ENCODE results near the gene RASD1. TPM values are rescaled to one million over a fixed set of nuclear protein-coding genes. Genes with fewer than 3 reads are reported as not detected.

Gene RASD1
- total RNA-seq, 1 donor from 2014 or later: 25.4 TPM

DNA sequence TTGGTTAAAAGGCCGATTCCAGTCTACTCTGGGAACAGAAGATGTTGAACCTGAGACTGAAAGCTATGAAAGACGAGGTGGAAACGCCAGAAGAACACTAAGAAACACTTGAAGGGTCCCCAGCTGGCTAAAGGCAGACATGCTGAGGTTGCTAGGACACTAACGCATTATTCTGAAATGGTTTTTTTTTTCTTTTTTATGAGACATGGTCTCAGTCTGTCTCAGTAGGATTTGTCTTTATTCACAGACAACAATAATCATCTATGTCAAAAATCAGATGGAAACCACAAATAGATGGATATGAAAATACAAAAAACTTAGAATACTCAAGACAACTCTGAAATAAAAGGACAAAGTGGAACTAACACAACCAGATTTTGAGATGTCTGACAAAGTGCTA lies 35.0 kb upstream of the RASD1 start:
- DNase-seq: no peak
- Histone ChIP-seq H3K9me3 (replicated peaks) (peaks cover 7% of the 10 kb centered on the region), H3K27ac (replicated peaks) (no peak overlapping the region), H3K27me3 (ENCODE audit: low read depth) (no peaks in the 10 kb centered on the region), H3K4me3 (no peak overlapping the region), H3K4me1 (peaks cover 40% of the 10 kb centered on the region), H3K36me3 (no peaks in the 10 kb centered on the region)
- intact Hi-C loops (cut with micrococcal nuclease): no loop called here
- TF ChIP-seq, protein P1, sequence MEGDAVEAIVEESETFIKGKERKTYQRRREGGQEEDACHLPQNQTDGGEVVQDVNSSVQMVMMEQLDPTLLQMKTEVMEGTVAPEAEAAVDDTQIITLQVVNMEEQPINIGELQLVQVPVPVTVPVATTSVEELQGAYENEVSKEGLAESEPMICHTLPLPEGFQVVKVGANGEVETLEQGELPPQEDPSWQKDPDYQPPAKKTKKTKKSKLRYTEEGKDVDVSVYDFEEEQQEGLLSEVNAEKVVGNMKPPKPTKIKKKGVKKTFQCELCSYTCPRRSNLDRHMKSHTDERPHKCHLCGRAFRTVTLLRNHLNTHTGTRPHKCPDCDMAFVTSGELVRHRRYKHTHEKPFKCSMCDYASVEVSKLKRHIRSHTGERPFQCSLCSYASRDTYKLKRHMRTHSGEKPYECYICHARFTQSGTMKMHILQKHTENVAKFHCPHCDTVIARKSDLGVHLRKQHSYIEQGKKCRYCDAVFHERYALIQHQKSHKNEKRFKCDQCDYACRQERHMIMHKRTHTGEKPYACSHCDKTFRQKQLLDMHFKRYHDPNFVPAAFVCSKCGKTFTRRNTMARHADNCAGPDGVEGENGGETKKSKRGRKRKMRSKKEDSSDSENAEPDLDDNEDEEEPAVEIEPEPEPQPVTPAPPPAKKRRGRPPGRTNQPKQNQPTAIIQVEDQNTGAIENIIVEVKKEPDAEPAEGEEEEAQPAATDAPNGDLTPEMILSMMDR (IDR thresholded peaks at IDR 0.05; ENCODE audit: borderline replicate concordance): no peak

DNA sequence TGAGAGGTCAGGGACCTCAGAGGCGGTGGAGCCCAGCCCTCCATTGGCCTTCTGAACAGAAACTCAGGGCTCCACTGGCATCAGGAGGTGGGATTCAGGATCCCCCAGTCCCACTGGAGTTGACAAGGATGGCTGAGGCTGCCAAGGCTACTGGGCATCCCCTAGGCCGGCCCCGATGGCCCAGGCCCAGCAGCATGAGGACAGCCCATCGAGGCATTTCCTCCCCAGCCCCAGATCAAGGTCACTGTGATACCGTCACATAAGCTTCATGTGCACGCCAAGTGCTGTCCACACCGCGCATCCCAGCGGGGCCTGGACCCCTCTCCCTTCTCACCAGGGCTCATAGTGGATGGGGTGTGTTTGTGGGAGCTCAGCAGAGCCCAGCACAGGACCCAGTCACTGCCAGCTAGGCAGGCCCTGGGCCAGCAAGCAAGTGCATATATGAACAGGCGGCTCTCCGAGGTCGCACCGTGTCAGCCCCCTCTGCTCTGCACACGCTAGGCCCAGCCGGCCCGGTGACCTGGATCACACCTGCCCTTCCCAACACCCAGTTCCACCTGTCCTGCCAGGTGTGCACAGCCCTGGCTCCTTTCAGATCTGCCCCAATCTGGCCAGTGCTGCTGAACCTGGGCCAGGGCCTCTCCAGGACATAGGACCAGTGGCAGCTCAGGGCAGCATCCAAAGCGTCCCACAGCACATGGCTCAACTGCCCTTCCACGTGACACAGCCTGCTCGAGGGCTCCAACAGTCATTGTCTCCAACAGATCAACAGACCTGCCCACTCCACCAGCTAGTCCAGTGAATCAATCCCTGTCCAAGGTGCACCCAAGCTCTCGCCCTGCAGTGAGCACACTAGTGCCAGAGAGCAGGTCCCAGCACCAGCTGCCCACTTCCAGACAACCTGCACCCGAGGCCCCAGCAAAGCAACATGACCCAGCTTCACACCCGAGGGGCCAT lies 32.8 kb upstream of the RASD1 start:
- intact Hi-C loops (cut with micrococcal nuclease): no loop called here
- H3K9me3 ChIP-seq (replicated peaks): peaks cover 7% of the 10 kb centered on the region
- peak overlapping the region; percentile 88 for H3K27ac ChIP-seq (replicated peaks)
- TF ChIP-seq, protein P1 (IDR thresholded peaks at IDR 0.05; ENCODE audit: borderline replicate concordance): no peak
- H3K36me3 ChIP-seq: no peaks in the 10 kb centered on the region
- no peaks in the 10 kb centered on the region for H3K27me3 ChIP-seq (ENCODE audit: low read depth)
- H3K4me1 ChIP-seq: peaks cover 34% of the 10 kb centered on the region
- H3K4me3 ChIP-seq: no peak overlapping the region
- no peak for DNase-seq

DNA sequence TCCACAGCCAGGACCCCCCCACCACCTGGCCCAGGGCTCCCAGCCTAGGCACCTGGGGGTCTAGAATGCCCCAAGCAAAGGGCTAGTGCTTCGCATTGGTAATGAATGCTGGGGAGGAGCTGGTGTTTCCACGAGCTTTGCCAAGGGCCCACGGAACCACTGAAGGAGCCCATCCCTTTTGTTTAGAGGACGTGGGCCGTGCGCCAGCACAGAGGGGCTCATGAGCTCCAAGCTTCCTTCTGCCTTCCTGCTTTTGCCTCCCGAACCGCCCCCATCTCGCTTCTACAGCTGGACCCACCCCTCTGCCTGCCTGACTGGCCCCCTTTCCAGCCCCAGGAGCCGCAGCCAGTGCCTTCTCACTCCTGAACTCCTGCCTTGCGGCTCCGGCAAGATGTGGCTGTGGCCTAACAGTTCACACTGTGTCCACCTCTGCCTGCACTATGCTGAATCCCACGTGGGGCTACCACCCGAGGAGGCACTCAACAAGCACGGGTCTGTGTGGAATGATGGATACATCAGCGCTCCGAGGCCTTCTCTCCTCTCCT lies 31.8 kb upstream of the RASD1 start:
- no peaks in the 10 kb centered on the region for H3K36me3 ChIP-seq
- intact Hi-C loops (cut with micrococcal nuclease): no loop called here
- H3K27me3 ChIP-seq (ENCODE audit: low read depth): no peaks in the 10 kb centered on the region
- TF ChIP-seq, protein P1 (IDR thresholded peaks at IDR 0.05; ENCODE audit: borderline replicate concordance): no peak
- H3K4me1 ChIP-seq: peaks cover 34% of the 10 kb centered on the region
- DNase-seq: no peak
- H3K27ac ChIP-seq (replicated peaks): peak overlapping the region; percentile 88
- H3K4me3 ChIP-seq: no peak overlapping the region
- peaks cover 7% of the 10 kb centered on the region for H3K9me3 ChIP-seq (replicated peaks)

DNA sequence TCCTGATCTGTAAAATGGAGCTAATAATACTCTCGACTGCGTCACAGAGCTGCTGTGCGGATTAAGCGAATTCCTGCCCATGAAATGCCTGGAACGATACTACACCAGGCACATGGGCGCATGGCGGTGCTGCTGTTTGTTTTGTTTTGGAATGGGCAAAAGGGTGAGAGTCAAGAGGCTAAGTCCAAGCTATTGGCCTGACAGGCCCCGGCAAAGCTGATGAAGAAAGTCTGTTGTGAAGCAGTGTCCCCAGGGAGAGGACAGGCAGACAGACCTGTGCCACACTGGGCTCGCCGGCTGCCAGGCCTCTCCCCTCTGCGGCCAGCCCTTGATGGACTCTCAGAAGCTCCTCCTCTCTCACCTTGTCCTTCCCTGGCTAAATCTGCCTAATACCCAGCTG lies 31.3 kb upstream of the RASD1 start:
- no peaks in the 10 kb centered on the region for H3K36me3 ChIP-seq
- H3K9me3 ChIP-seq (replicated peaks): peaks cover 6% of the 10 kb centered on the region
- DNase-seq: no peak
- peak overlapping the region; percentile 88 for H3K27ac ChIP-seq (replicated peaks)
- intact Hi-C loops (cut with micrococcal nuclease): no loop called here
- H3K27me3 ChIP-seq (ENCODE audit: low read depth): no peaks in the 10 kb centered on the region
- no peak overlapping the region for H3K4me3 ChIP-seq
- peaks cover 34% of the 10 kb centered on the region for H3K4me1 ChIP-seq
- TF ChIP-seq, protein P1 (IDR thresholded peaks at IDR 0.05; ENCODE audit: borderline replicate concordance): no peak

DNA sequence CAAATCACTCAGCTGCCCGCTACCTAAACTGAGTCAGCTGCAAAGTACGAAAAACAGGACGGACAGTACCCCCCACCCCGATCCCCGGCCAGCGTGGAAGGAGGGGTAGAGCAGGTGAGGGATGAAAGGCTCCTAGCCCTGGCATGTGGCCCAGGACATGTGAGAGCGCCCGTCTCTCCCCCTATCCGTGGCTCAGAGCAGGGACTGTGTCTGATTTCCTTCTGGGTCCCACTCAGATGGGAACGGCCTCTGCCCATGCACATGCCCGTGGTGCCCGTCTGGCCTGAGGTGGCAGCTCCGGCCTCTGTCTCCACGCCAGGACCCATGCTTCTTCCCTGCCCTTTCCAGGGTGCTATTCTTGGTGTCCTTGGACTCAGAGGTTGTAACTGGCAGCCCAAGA lies 30.2 kb upstream of the RASD1 start:
- H3K27me3 ChIP-seq (ENCODE audit: low read depth): no peaks in the 10 kb centered on the region
- peak overlapping the region; percentile 88 for H3K27ac ChIP-seq (replicated peaks)
- peak; percentile 70 for DNase-seq
- H3K4me3 ChIP-seq: no peak overlapping the region
- intact Hi-C loops (cut with micrococcal nuclease): no loop called here
- H3K9me3 ChIP-seq (replicated peaks): no peaks in the 10 kb centered on the region
- TF ChIP-seq, protein P1 (IDR thresholded peaks at IDR 0.05; ENCODE audit: borderline replicate concordance): no peak
- H3K4me1 ChIP-seq: peaks cover 34% of the 10 kb centered on the region
- no peaks in the 10 kb centered on the region for H3K36me3 ChIP-seq
